ENCODE data around the gene FRAS1. TPM values are rescaled to one million over a fixed set of nuclear protein-coding genes. Genes with fewer than 3 reads are reported as not detected.

FRAS1 gene
- total and polyA plus RNA-seq, 2 of the 8 experiments (the other 6 are each of a cell fraction or from before 2014, with no cell fraction given), result 38.5 to 109 TPM

- H3K23ac ChIP-seq (ENCODE audit: insufficient read length), result no peak overlapping the region
- no peak overlapping the region for H2BK15ac ChIP-seq (ENCODE audit: low read length)
- H4K91ac ChIP-seq (replicated peaks; ENCODE audit: insufficient read length, low read length), result no peak overlapping the region
- no peaks in the 10 kb centered on the region for H4K20me1 ChIP-seq (replicated peaks in 1 of 2; ENCODE audit: control insufficient read depth in 1 of 2, insufficient read depth in 2 of 2, low read length in 2 of 2)
- H4K5ac ChIP-seq (ENCODE audit: insufficient read length, low read depth, low read length), result no peak overlapping the region
- H3K23me2 ChIP-seq (ENCODE audit: low read depth, low read length), result no peaks in the 10 kb centered on the region
- FAIRE-seq (no peak), DNase-seq (ENCODE audit: low read depth in 1 of 2, low spot score in 2 of 2) (no peak)
- H3K9me3 ChIP-seq (ENCODE audit: insufficient read depth in 2 of 2, low read depth in 1 of 2, low read length in 1 of 2), result no peaks in the 10 kb centered on the region
- POLR2A ChIA-PET (ENCODE audit: partially characterized antibody), result interaction anchor here (1.0 kb wide), 1 partner anchor 41 kb away, joined by 3 read pairs; no protein-coding TSS in a partner anchor
- no peak overlapping the region for H2BK12ac ChIP-seq (ENCODE audit: low read depth, low read length)
- H2BK20ac ChIP-seq (ENCODE audit: low read length), result no peak overlapping the region
- no peak overlapping the region for H3K56ac ChIP-seq (replicated peaks; ENCODE audit: insufficient read length, low read depth, low read length)
- peaks cover 2% of the 10 kb centered on the region; the same call in 1 of the 2 replicates for H3K79me1 ChIP-seq (ENCODE audit: low read depth, low read length)
- peaks cover 0 to 90% of the 10 kb centered on the region in 2 experiments; a peak in 3 of 4 replicates for H3K79me2 ChIP-seq (ENCODE audit: control insufficient read depth in 1 of 2, insufficient read depth in 2 of 2, low read length in 2 of 2)
- peaks cover 0 to 9% (median 2%) of the 10 kb centered on the region in 4 experiments; a peak in 2 of 7 replicates for H3K4me1 ChIP-seq (replicated peaks in 1 of 4; ENCODE audit: control insufficient read depth in 3 of 4, insufficient read depth in 4 of 4, low read length in 3 of 4)
- H3K4me3 ChIP-seq (ENCODE audit: extremely low read depth in 1 of 4, insufficient read depth in 2 of 4, low read depth in 3 of 4, low read length in 4 of 4), result no peak overlapping the region
- H3K4ac ChIP-seq (replicated peaks; ENCODE audit: insufficient read length, low read depth, low read length), result no peak overlapping the region
- no peak overlapping the region for H3K14ac ChIP-seq (ENCODE audit: insufficient read length)
- H2BK5ac ChIP-seq (ENCODE audit: low read depth, low read length), result no peak overlapping the region
- WGBS, 2 experiments (ENCODE audit: extremely low coverage in 1 of 2, insufficient coverage in 1 of 2, insufficient read length in 1 of 2, insufficient replicate concordance in 2 of 2, low coverage in 1 of 2, low lambda C conversion rate in 2 of 2, missing lambda C conversion rate in 1 of 2), result 81% methylated on average over 1 of the region's 1 CpG; no CpG with 5 or more reads in 1 of the 2 experiments
- H2BK120ac ChIP-seq (replicated peaks; ENCODE audit: low read depth, low read length), result no peak overlapping the region
- no peak overlapping the region for H3K27ac ChIP-seq (ENCODE audit: low read depth, low read length)
- H2AFZ ChIP-seq (ENCODE audit: low read length), result no peak overlapping the region
- H3K27me3 ChIP-seq (replicated peaks in 1 of 4; ENCODE audit: control insufficient read depth in 3 of 4, extremely low read depth in 1 of 4, insufficient read depth in 3 of 4, low read length in 3 of 4), result no peaks in the 10 kb centered on the region
- H4K8ac ChIP-seq (ENCODE audit: extremely low read depth, insufficient read depth, low read length), result no peak overlapping the region
- H3K4me2 ChIP-seq (ENCODE audit: insufficient read depth in 1 of 2, low read depth in 2 of 2, low read length in 2 of 2), result no peak overlapping the region
- H2AK5ac ChIP-seq (ENCODE audit: low read depth, low read length), result no peak overlapping the region
- no peak overlapping the region for H3K9ac ChIP-seq (replicated peaks in 1 of 4; ENCODE audit: extremely low read depth in 1 of 4, low read depth in 3 of 4, low read length in 3 of 4)
- H3K18ac ChIP-seq (ENCODE audit: extremely low read depth, low read length), result no peak overlapping the region
- TF ChIP-seq JUND (IDR thresholded peaks at IDR 0.05; ENCODE audit: low read length), result no peak
- TF ChIP-seq BRCA1 (IDR thresholded peaks at IDR 0.05; ENCODE audit: low read depth, low read length), result no peak
- TF ChIP-seq POU5F1 (IDR thresholded peaks at IDR 0.05; ENCODE audit: low read depth, low read length), result no peak
- no peak for TF ChIP-seq CEBPB (IDR thresholded peaks at IDR 0.05; ENCODE audit: low read depth, low read length)
- TF ChIP-seq TAF1 (IDR thresholded peaks at IDR 0.05; ENCODE audit: low read depth, low read length), result no peak
- no peak for TF ChIP-seq FOSL1 (IDR thresholded peaks at IDR 0.05; ENCODE audit: insufficient read depth, low read depth, low read length)
- TF ChIP-seq NRF1 (IDR thresholded peaks at IDR 0.05; ENCODE audit: low read depth, low read length), result no peak
- no peak for TF ChIP-seq YY1 (IDR thresholded peaks at IDR 0.05; ENCODE audit: low read depth, low read length)
- no peak for TF ChIP-seq KDM5A (IDR thresholded peaks at IDR 0.05; ENCODE audit: low read length)
- no peak for TF ChIP-seq RAD21 (IDR thresholded peaks at IDR 0.05 in 1 of 2, conservative IDR thresholded peaks at IDR 0.05 in 1 of 2; ENCODE audit: low read depth in 2 of 2, low read length in 2 of 2)
- TF ChIP-seq EZH2 (IDR thresholded peaks at IDR 0.05; ENCODE audit: low read depth, low read length, severe bottlenecking), result no peak
- CTCF ChIA-PET (ENCODE audit: partially characterized antibody), result no interaction called here
- no peaks in the 10 kb centered on the region; a peak in 1 of 8 replicates for H3K36me3 ChIP-seq (ENCODE audit: control insufficient read depth in 2 of 4, insufficient read depth in 4 of 4, low read length in 3 of 4)
These were observed 143.8 kb downstream of the FRAS1 start for GRCh38 chr4:78200949-78201348.

Measured in H1 (cell line).